ENCODE results near the gene CIC.

The CIC gene

DNA sequence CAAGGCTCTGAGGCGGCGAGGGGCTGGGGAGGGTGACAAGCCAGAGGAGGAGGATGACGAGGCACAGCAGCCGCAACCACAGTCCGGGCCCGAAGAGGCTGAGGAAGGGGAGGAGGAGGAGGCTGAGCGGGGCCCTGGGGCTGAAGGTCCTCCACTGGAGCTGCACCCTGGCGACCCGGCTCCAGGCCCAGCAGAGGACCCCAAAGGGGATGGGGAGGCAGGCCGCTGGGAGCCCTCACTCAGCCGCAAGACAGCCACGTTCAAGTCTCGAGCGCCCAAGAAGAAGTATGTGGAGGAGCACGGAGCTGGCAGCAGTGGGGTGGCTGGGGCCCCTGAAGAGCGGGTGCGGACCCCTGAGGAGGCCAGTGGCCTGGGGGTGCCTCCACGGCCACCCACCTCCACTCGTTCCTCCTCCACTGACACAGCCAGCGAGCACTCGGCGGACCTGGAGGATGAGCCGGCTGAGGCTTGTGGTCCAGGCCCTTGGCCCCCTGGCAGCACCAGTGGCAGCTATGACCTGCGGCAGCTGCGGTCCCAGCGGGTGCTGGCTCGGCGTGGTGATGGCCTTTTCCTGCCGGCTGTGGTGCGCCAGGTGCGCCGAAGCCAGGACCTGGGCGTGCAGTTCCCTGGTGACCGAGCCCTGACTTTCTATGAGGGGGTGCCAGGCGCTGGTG lies 2.9 kb downstream of the CIC start:
- Histone ChIP-seq H3K4me3 (no peak overlapping the region), H3K9me3 (no peaks in the 10 kb centered on the region), H3K36me3 (peaks cover 22 to 34% (median 32%) of the 10 kb centered on the region in 3 donors), H3K27me3 (no peaks in the 10 kb centered on the region), H3K4me1 (peaks cover 0 to 80% (median 54%) of the 10 kb centered on the region in 4 donors), H3K27ac (peak overlapping the region; percentile 96 to 97)
- TF ChIP-seq, protein P1, sequence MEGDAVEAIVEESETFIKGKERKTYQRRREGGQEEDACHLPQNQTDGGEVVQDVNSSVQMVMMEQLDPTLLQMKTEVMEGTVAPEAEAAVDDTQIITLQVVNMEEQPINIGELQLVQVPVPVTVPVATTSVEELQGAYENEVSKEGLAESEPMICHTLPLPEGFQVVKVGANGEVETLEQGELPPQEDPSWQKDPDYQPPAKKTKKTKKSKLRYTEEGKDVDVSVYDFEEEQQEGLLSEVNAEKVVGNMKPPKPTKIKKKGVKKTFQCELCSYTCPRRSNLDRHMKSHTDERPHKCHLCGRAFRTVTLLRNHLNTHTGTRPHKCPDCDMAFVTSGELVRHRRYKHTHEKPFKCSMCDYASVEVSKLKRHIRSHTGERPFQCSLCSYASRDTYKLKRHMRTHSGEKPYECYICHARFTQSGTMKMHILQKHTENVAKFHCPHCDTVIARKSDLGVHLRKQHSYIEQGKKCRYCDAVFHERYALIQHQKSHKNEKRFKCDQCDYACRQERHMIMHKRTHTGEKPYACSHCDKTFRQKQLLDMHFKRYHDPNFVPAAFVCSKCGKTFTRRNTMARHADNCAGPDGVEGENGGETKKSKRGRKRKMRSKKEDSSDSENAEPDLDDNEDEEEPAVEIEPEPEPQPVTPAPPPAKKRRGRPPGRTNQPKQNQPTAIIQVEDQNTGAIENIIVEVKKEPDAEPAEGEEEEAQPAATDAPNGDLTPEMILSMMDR (IDR thresholded peaks at IDR 0.05) = no peak
- intact Hi-C loops (cut with DNase I; ENCODE audit: low total_unique reads) = no loop called here
- peak in 1 of 2 donors; percentile 66 for DNase-seq

DNA sequence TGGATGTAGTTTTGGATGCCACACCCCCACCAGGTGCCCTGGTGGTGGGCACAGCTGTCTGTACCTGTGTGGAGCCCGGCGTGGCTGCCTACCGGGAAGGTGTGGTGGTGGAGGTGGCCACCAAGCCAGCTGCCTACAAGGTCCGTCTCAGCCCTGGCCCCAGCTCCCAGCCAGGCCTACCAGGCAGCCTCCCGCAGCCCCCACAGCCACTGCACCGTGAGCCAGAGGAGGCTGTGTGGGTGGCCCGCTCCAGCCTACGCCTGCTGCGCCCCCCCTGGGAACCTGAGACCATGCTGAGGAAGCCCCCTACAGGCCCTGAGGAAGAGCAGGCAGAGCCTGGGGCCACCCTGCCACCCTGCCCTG lies 3.5 kb downstream of the CIC start:
- intact Hi-C loops (cut with DNase I; ENCODE audit: low total_unique reads) = no loop called here
- TF ChIP-seq, protein P1 (IDR thresholded peaks at IDR 0.05) = no peak
- Histone ChIP-seq H3K27ac (peak overlapping the region; percentile 96 to 97), H3K36me3 (peaks cover 22 to 34% (median 32%) of the 10 kb centered on the region in 3 donors), H3K9me3 (no peaks in the 10 kb centered on the region), H3K4me3 (no peak overlapping the region), H3K27me3 (no peaks in the 10 kb centered on the region), H3K4me1 (peaks cover 0 to 84% (median 57%) of the 10 kb centered on the region in 4 donors)
- DNase-seq = no peak

DNA sequence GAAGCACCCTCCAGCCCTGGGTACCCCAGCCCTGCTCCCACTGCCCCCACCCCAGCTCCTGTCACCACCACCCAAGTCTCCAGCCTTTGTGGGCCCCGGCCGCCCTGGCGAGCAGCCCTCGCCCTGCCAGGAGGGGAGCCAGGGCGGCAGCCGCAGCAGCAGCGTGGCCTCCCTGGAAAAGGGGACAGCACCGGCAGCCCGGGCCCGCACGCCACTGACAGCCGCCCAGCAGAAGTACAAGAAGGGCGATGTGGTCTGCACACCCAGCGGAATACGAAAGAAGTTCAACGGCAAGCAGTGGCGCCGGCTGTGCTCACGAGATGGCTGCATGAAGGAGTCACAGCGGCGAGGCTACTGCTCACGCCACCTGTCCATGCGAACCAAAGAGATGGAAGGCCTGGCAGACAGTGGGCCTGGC lies 3.9 kb downstream of the CIC start:
- intact Hi-C loops (cut with DNase I; ENCODE audit: low total_unique reads) = no loop called here
- peaks cover 5 to 84% (median 57%) of the 10 kb centered on the region in 4 donors for H3K4me1 ChIP-seq
- peak in 1 of 2 donors; percentile 61 for DNase-seq

DNA sequence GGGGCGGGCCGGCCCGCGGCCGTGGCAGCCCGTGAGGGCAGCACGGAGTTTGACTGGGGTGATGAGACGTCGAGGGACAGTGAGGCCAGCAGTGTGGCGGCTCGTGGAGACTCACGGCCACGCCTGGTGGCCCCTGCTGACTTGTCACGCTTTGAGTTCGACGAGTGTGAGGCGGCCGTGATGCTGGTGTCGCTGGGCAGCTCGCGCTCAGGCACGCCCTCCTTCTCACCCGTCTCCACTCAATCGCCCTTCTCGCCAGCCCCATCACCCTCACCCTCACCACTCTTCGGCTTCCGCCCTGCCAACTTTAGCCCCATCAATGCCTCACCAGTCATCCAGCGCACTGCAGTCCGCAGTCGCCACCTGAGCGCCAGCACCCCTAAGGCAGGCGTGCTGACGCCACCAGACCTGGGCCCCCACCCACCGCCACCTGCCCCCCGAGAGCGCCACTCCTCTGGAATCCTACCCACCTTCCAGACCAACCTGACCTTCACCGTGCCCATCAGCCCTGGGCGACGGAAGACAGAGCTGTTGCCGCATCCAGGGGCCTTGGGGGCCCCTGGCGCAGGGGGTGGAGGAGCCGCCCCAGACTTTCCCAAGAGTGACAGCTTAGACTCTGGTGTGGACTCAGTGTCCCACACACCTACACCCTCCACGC lies 4.5 kb downstream of the CIC start:
- no peak overlapping the region for H3K4me3 ChIP-seq
- intact Hi-C loops (cut with DNase I; ENCODE audit: low total_unique reads) = no loop called here
- H3K4me1 ChIP-seq = peaks cover 6 to 89% (median 63%) of the 10 kb centered on the region in 4 donors

More for the DNA sequence above, 3.9 kb downstream of the CIC start:
- H3K27me3 ChIP-seq = no peaks in the 10 kb centered on the region
- peaks cover 22 to 34% (median 32%) of the 10 kb centered on the region in 3 donors for H3K36me3 ChIP-seq
- H3K27ac ChIP-seq = no peak overlapping the region
- H3K9me3 ChIP-seq = no peaks in the 10 kb centered on the region
- no peak overlapping the region for H3K4me3 ChIP-seq
- TF ChIP-seq, protein P1 (IDR thresholded peaks at IDR 0.05) = no peak

DNA sequence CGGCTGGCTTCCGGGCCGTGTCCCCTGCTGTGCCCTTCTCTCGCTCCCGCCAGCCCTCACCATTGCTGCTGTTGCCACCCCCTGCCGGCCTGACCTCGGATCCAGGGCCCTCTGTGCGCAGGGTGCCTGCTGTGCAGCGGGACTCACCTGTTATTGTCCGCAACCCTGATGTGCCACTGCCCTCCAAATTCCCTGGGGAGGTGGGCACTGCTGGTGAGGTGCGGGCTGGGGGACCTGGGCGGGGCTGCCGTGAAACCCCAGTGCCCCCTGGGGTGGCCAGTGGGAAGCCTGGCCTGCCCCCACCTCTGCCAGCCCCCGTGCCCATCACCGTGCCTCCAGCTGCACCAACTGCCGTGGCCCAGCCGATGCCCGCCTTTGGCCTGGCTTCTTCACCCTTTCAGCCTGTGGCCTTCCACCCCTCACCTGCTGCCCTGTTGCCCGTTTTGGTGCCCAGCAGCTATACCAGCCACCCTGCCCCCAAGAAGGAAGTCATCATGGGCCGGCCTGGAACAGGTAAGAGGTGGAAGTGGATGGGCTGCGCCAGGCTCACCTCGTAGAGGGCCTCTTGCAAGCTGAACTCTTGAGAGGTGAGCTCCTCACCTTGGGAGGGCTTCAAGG lies 5.1 kb downstream of the CIC start:
- H3K27me3 ChIP-seq = no peaks in the 10 kb centered on the region
- peaks cover 6 to 95% (median 69%) of the 10 kb centered on the region in 4 donors for H3K4me1 ChIP-seq
- H3K27ac ChIP-seq = peak overlapping the region; percentile 93 to 97
- TF ChIP-seq, protein P1 (IDR thresholded peaks at IDR 0.05) = no peak
- H3K9me3 ChIP-seq = no peaks in the 10 kb centered on the region
- peaks cover 22 to 34% (median 32%) of the 10 kb centered on the region in 3 donors for H3K36me3 ChIP-seq
- peak in 1 of 2 donors; percentile 61 for DNase-seq
- H3K4me3 ChIP-seq = no peak overlapping the region
- intact Hi-C loops (cut with DNase I; ENCODE audit: low total_unique reads) = no loop called here

More for the DNA sequence above, 4.5 kb downstream of the CIC start:
- Histone ChIP-seq H3K9me3 (no peaks in the 10 kb centered on the region), H3K36me3 (peaks cover 22 to 34% (median 32%) of the 10 kb centered on the region in 3 donors), H3K27me3 (no peaks in the 10 kb centered on the region), H3K27ac (peak overlapping the region in 1 of 2 donors; percentile 17)
- TF ChIP-seq, protein P1 (IDR thresholded peaks at IDR 0.05) = no peak
- DNase-seq = no peak

All from tibial artery (tissue), 4 donors.